H9 (cell line): ENCODE results near the gene ZIM2. TPM values are rescaled to one million over a fixed set of nuclear protein-coding genes. Genes with fewer than 3 reads are reported as not detected.

Experiments used
- DNase-seq: peaks from one replicate; pipeline ENCODE4 v3.0.0-alpha.2; 2017
- H2AFZ ChIP-seq: one replicate; pipeline ENCODE4 v1.6.1; 2013; ENCODE audit warnings: mild to moderate bottlenecking, low read length, control low read depth, moderate library complexity
- H2AK5ac ChIP-seq: 2 replicates; pipeline ENCODE4 v1.6.1; 2013; ENCODE audit warnings: low read length, control low read depth, mixed read lengths; ENCODE audit not compliant: insufficient read length
- H2BK120ac ChIP-seq: one replicate; pipeline ENCODE4 v1.6.1; 2013; ENCODE audit warnings: low read depth, mild to moderate bottlenecking, low read length, control low read depth, inconsistent platforms; ENCODE audit not compliant: poor library complexity, severe bottlenecking
- H2BK12ac ChIP-seq: 2 replicates; pipeline ENCODE4 v1.6.1; 2013; ENCODE audit warnings: low read length, control low read depth, mixed read lengths, low read depth; ENCODE audit not compliant: insufficient read length
- H2BK15ac ChIP-seq: 2 replicates; pipeline ENCODE4 v1.6.1; 2013; ENCODE audit warnings: low read depth, low read length, control low read depth
- H2BK20ac ChIP-seq: one replicate; pipeline ENCODE4 v1.6.1; 2013; ENCODE audit warnings: low read depth, mild to moderate bottlenecking, low read length, control low read depth, inconsistent platforms; ENCODE audit not compliant: poor library complexity, severe bottlenecking
- H2BK5ac ChIP-seq: 2 replicates; pipeline ENCODE4 v1.6.1; 2013; ENCODE audit warnings: low read length, control low read depth, mixed read lengths; ENCODE audit not compliant: insufficient read length
- H3K14ac ChIP-seq: 2 replicates; pipeline ENCODE4 v1.6.1; 2013; ENCODE audit warnings: low read length, control low read depth; ENCODE audit not compliant: insufficient read depth
- H3K18ac ChIP-seq: 2 replicates; pipeline ENCODE4 v1.6.1; 2013; ENCODE audit warnings: low read depth, mild to moderate bottlenecking, mixed read lengths, low read length, control low read depth; ENCODE audit not compliant: insufficient read length
- H3K23ac ChIP-seq: 2 replicates; pipeline ENCODE4 v1.6.1; 2013; ENCODE audit warnings: low read length, control low read depth, mixed read lengths, low read depth; ENCODE audit not compliant: insufficient read length
- H3K23me2 ChIP-seq: 2 replicates; pipeline ENCODE4 v1.6.1; 2013; ENCODE audit warnings: low read depth, mild to moderate bottlenecking, mixed read lengths, low read length, control low read depth; ENCODE audit not compliant: insufficient read length, poor library complexity, severe bottlenecking
- H3K27ac ChIP-seq: 2 replicates; pipeline ENCODE4 v1.5.1; 2013; ENCODE audit warnings: low read length, control low read depth, mixed read lengths, low read depth; ENCODE audit not compliant: insufficient read length
- H3K27me3 ChIP-seq: 2 replicates; pipeline ENCODE4 v1.6.1; 2013; ENCODE audit warnings: low read length, control low read depth, inconsistent platforms; ENCODE audit not compliant: insufficient read depth
- H3K4ac ChIP-seq: 2 replicates; pipeline ENCODE4 v1.6.1; 2013; ENCODE audit warnings: low read depth, mild to moderate bottlenecking, control low read depth, inconsistent platforms, low read length, moderate library complexity
- H3K4me1 ChIP-seq: 2 replicates; pipeline ENCODE4 v1.6.1; 2013; ENCODE audit warnings: low read length, control low read depth, inconsistent platforms; ENCODE audit not compliant: insufficient read depth
- H3K4me2 ChIP-seq: 2 replicates; pipeline ENCODE4 v1.6.1; 2013; ENCODE audit warnings: low read length, control low read depth, mixed read lengths; ENCODE audit not compliant: insufficient read length, insufficient read depth
- H3K56ac ChIP-seq: 2 replicates; pipeline ENCODE4 v1.6.1; 2013; ENCODE audit warnings: low read depth, mild to moderate bottlenecking, mixed read lengths, low read length, control low read depth; ENCODE audit not compliant: insufficient read length
- H3K79me1 ChIP-seq: 2 replicates; pipeline ENCODE4 v1.6.1; 2013; ENCODE audit warnings: low read depth, mild to moderate bottlenecking, moderate library complexity, low read length, control low read depth, inconsistent platforms; ENCODE audit not compliant: insufficient read depth, poor library complexity, severe bottlenecking
- H3K79me2 ChIP-seq: 2 replicates; pipeline ENCODE4 v1.6.1; 2013; ENCODE audit warnings: low read length, control low read depth, inconsistent platforms; ENCODE audit not compliant: insufficient read depth
- H3K9ac ChIP-seq: 2 replicates; pipeline ENCODE4 v1.6.1; 2013; ENCODE audit warnings: low read length, control low read depth, mixed read lengths; ENCODE audit not compliant: insufficient read length; ENCODE audit errors: extremely low read depth
- H3K9me3 ChIP-seq: one replicate; pipeline ENCODE4 v1.6.1; 2013; ENCODE audit warnings: low read depth, low read length, inconsistent platforms; ENCODE audit not compliant: control insufficient read depth
- H3T11ph ChIP-seq: one replicate; pipeline ENCODE4 v1.6.1; 2013; ENCODE audit warnings: mild to moderate bottlenecking, low read length, control low read depth, inconsistent platforms
- H4K20me1 ChIP-seq: one replicate; pipeline ENCODE4 v1.6.1; 2013; ENCODE audit not compliant: control insufficient read depth, insufficient read length, insufficient read depth
- H4K5ac ChIP-seq: 2 replicates; pipeline ENCODE4 v1.6.1; 2013; ENCODE audit warnings: low read depth, mild to moderate bottlenecking, mixed read lengths, low read length, control low read depth; ENCODE audit not compliant: insufficient read length
- H4K8ac ChIP-seq: replicated peaks from 2 replicates; pipeline ENCODE4 v1.6.1; 2013; ENCODE audit warnings: low read length, control low read depth, mixed read lengths, low read depth; ENCODE audit not compliant: insufficient read length
- H4K91ac ChIP-seq: 2 replicates; pipeline ENCODE4 v1.6.1; 2013; ENCODE audit warnings: low read depth, mild to moderate bottlenecking, moderate library complexity, mixed read lengths, low read length, control low read depth; ENCODE audit not compliant: insufficient read length
- H3K27ac Mint-ChIP-seq, 3 experiments: 2 replicates in 2 of 3; 3 replicates in 1 of 3; pipeline ENCODE4 v1.8.0; 2020 to 2021; ENCODE audit warnings: mixed read lengths in 3 of 3, mild to moderate bottlenecking in 1 of 3, moderate library complexity in 1 of 3
- H3K27me3 Mint-ChIP-seq: 2 replicates; pipeline ENCODE4 v1.8.0; 2021; ENCODE audit warnings: low read depth, mild to moderate bottlenecking, moderate library complexity, mixed read lengths
- H3K36me3 Mint-ChIP-seq, 3 experiments: 2 replicates in 2 of 3; 3 replicates in 1 of 3; pipeline ENCODE4 v1.8.0; 2020 to 2021; ENCODE audit warnings: low read depth in 3 of 3, mixed read lengths in 3 of 3; ENCODE audit not compliant: insufficient read depth in 1 of 3
- H3K4me1 Mint-ChIP-seq, 2 experiments: 2 replicates each; pipeline ENCODE4 v1.8.0; 2020; ENCODE audit warnings: mixed read lengths in 2 of 2
- H3K4me3 Mint-ChIP-seq, 2 experiments: 2 replicates in 1 of 2; 3 replicates in 1 of 2; pipeline ENCODE4 v1.8.0; 2020 to 2021; ENCODE audit warnings: mild to moderate bottlenecking in 2 of 2, mixed read lengths in 2 of 2, moderate library complexity in 1 of 2
- H3K9me3 Mint-ChIP-seq, 2 experiments: 2 replicates in 1 of 2; 3 replicates in 1 of 2; pipeline ENCODE4 v1.8.0; 2020; ENCODE audit warnings: mild to moderate bottlenecking in 2 of 2, mixed read lengths in 2 of 2, moderate library complexity in 1 of 2
- CTCF ChIP-seq: fragments of 200-600 bp; sonication (generic); conservative IDR thresholded peaks from 3 replicates; pipeline ENCODE4 v1.8.0; 2021; ENCODE audit warnings: antibody characterized with exemption, mild to moderate bottlenecking
- WGBS: extraction: QIAGEN DNeasy Blood & Tissue Kit; methylation state at CpG from one replicate; pipeline ENCODE4 v1.1.7; 2013; ENCODE audit warnings: missing lambda C conversion rate, low lambda C conversion rate, mixed read lengths; ENCODE audit not compliant: insufficient read length; ENCODE audit errors: extremely low coverage; 5-methylcytosine and 5-hydroxymethylcytosine counted together
- total RNA-seq: library from RNA; stranded (reverse); gene quantifications from 2 replicates; pipeline ENCODE4 v1.2.1, GENCODE V29; 2021

The ZIM2 gene
- total RNA-seq, 1 experiment from 2014 or later: not detected

- no peaks in the 10 kb centered on the region for H3K79me1 ChIP-seq
- H4K20me1 ChIP-seq: no peaks in the 10 kb centered on the region
- H3K4ac ChIP-seq: no peak overlapping the region
- no peaks in the 10 kb centered on the region for H3K4me1 ChIP-seq
- H3K9me3 ChIP-seq: peaks cover 87% of the 10 kb centered on the region
- H3K27me3 ChIP-seq: no peaks in the 10 kb centered on the region
- no peak overlapping the region for H3K23ac ChIP-seq
- H3K4me3 Mint-ChIP-seq: no peak overlapping the region
- no peak overlapping the region for H3K4me2 ChIP-seq
- no peak overlapping the region for H4K91ac ChIP-seq
- H2BK120ac ChIP-seq: no peak overlapping the region
- H3K36me3 Mint-ChIP-seq: peaks cover 3 to 33% (median 8%) of the 10 kb centered on the region in 3 experiments; a peak in 6 of 7 replicates
- no peak overlapping the region for H2BK15ac ChIP-seq
- H2BK12ac ChIP-seq: no peak overlapping the region
- no peak overlapping the region for H3K27ac Mint-ChIP-seq
- no peak overlapping the region for H3T11ph ChIP-seq
- DNase-seq: no peak
- no peaks in the 10 kb centered on the region for H3K79me2 ChIP-seq
- H2AFZ ChIP-seq: no peak overlapping the region
- no peak overlapping the region for H4K8ac ChIP-seq
- H3K4me1 Mint-ChIP-seq: no peaks in the 10 kb centered on the region
- H3K18ac ChIP-seq: no peak overlapping the region
- no CpG with 5 or more reads among the region's 1 CpG for WGBS
- H4K5ac ChIP-seq: no peak overlapping the region
- no peak for TF ChIP-seq CTCF
- H2BK5ac ChIP-seq: no peak overlapping the region
- no peaks in the 10 kb centered on the region; the same call in none of the 2 replicates for H3K27me3 Mint-ChIP-seq
- H3K14ac ChIP-seq: no peak overlapping the region
- no peaks in the 10 kb centered on the region for H3K23me2 ChIP-seq
- H3K9me3 Mint-ChIP-seq: peaks cover 96 to 99% of the 10 kb centered on the region in 2 experiments
- no peak overlapping the region for H3K9ac ChIP-seq
- H2AK5ac ChIP-seq: no peak overlapping the region
- no peak overlapping the region for H3K56ac ChIP-seq
- no peak overlapping the region for H3K27ac ChIP-seq
- H2BK20ac ChIP-seq: no peak overlapping the region
These were observed 30.3 kb downstream of the ZIM2 start for GRCh38 chr19:56810260-56810659.
